HG02884 (cell line): ENCODE results near the gene APBA1.
A peak's percentile ranks its signal among the peaks of the same experiment; 100 is the strongest.

Experiments used
- ATAC-seq: cut with Tn5 transposase; IDR thresholded peaks from one replicate; pipeline ENCODE4 v1.9.1; 2021; ENCODE audit warnings: mild to moderate bottlenecking, moderate library complexity; ENCODE audit not compliant: unreplicated experiment

Gene APBA1

DNA sequence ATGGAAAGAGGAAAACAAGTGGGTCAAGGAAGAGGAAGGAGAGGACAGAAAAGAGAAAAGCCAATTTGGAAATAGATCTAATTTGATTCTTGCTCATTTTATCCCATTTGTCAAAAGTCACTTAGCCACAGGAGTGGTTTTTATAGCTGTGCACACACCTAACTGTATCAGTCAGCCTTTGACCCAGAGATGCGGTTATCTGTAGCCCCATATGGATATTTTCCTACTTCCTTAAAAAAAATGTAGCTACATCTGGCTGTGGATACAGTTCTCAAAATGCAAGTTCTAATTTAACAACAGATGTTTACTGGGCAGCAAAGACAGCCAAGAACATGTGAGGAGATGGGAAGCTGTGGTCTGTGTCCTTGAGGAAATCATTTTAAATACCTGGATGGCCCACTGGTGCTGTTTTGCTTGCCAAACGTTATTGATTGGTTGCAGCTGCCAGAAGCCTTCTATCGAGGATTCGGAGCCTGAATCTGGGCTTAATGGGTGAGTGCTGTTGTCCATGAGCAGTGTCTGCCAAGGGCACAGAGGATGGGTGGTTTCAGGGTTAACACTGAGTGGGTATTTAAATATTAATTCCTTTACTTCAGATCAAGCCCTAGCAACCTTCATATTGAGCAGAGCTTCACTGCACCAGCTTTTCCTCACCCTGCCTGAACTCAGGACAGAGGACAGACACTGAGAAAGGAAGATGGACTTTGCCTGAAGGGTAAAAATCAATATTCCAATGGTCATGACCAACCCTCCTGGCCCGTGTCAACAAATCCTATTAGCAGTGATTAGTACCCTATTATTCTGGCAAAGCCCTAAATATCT is 92.2 kb downstream of the APBA1 start:
- ATAC-seq, result no peak

DNA sequence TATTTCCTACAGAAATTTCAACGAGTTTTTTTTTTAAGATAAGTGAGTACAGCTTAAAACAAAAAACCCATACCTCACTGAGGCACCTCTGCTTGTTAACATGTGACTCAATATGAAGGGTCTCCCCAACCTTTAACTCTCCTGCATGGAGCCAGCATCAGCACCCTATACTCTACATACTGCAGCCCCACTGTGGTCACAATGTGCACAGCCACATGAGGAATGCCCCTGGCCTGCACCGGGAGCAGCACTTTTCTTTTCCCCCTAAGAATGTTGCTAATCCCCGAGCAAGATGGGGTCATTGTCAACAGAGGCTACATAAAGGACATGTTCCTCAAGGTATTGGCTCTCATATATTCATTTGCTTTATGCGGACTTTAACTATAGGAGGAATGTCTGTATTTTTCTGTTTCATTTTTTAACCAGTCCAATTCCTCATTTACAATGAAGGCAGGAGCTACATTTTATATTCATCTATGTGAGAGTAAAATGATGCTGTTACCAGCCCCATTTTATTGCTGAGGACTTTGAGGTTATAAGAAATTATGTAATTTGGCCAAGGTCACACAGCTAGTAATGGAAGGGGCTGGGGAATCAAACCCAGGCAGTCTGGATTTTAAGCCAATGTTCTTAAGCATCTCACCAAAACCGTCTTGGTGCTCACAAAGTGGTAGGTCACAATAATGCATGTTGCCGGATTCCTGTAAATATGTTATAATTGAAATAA is 93.0 kb downstream of the APBA1 start:
- ATAC-seq, result no peak

DNA sequence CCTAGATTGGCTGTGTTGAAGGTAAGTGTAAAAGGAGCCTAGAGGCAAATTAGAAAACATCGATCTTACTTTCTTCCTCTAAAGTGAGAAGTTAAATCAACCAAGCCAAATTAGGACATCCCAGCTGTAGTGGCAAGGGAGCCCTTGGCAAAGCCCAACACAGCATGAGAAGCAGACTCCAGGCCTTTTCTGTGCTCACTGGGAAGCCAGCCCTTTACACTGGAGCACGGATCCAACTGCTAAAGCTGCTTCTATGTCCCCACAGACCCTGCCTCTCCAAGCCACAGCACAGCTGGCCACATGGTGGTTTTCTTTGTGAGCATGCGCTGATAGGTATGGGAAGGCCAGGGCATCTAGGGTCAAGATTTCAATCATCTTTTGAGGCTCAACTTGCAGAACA is 94.1 kb downstream of the APBA1 start:
- no peak for ATAC-seq

DNA sequence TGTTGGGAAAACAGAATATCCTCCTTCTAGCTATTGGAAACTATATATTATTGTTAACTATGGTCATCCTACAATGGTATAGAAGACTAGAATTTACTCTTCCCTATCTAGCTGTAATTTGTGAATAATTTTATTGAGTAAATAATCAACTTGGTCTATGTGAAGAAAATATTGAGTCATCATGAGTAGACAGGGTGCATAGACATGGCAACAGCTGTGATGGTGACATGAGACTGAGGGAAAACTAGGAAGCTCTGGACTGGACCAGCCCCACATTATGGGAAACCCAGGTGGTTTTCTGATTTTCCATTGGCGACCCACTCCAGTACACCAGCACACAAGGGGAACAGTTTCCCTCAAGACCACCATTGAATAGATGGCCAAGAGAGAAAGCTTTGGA is 95.0 kb downstream of the APBA1 start:
- ATAC-seq, result no peak

DNA sequence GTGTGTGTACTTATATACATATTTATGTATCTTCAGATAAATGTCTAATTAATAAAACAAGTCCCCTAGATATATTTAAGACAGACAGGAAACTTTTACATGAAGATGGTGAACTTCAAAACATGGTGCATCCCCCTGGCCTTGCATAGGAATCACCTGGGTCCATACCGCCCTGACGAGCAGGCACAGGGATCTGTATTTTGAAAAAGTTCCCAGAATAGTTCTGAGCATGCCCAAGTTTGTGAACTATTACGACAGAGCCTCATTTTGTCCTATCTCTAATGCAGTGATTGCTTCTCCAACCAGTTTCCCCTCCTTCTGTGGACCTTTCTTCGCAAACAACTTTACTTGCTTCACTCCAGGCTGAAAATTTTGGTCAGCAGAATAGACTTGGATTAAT is 98.1 kb downstream of the APBA1 start:
- no peak for ATAC-seq

DNA sequence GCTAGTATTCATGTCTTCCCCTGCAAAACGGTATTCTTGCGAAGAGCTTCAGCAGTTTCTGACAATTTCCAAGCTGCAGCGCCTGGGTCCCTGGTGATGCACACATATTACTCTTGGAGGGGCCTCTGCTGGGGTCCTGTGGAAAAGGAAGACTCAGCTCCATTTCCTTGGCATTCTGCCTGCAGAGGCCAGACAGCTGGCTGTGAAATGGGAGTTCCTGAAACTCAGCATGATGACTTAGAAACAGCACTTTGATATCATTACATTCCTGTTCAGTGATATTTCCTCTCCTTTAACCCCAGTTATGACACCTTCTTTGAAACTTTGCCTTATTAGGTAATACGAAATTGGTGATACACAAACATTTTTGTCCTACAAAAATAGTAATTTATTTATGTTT is 98.5 kb downstream of the APBA1 start:
- ATAC-seq, result no peak

DNA sequence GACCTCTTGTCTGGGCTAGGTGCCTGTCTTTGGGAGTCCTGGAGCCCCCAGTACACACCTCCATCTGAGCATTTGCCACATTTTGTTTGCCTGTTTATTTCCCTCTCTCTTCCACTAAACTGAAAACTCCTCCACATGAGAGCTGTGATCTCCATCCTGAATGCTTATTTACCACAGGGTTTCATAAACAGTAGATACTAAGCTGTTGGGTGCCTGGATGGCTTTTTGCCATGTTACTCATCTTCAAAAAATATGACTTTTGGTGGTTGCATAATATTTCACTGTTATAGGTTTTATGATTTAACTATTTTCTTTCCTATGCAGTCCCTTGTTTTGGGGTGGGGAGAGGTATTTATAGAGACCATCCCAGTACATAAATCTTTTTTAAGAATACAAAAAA is 99.6 kb downstream of the APBA1 start:
- ATAC-seq, result no peak

DNA sequence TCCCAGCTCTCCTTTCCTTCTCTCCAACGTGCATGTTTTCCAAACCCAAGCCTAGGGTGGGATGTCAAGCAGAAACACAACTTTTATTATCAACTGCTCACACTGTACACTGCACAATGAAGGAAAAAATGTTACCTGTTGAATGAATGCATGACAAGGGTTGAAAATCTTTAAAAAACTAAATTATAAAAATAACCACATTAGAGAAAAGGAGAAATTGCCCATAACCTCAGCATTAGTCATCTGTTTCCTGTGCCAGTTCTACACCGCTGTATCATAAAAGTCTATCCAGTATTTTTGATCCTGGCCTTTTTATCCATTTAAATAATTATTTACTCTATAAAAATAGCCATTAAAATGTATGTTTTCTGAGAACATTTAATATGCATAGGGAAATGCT is 101.1 kb downstream of the APBA1 start:
- no peak for ATAC-seq

DNA sequence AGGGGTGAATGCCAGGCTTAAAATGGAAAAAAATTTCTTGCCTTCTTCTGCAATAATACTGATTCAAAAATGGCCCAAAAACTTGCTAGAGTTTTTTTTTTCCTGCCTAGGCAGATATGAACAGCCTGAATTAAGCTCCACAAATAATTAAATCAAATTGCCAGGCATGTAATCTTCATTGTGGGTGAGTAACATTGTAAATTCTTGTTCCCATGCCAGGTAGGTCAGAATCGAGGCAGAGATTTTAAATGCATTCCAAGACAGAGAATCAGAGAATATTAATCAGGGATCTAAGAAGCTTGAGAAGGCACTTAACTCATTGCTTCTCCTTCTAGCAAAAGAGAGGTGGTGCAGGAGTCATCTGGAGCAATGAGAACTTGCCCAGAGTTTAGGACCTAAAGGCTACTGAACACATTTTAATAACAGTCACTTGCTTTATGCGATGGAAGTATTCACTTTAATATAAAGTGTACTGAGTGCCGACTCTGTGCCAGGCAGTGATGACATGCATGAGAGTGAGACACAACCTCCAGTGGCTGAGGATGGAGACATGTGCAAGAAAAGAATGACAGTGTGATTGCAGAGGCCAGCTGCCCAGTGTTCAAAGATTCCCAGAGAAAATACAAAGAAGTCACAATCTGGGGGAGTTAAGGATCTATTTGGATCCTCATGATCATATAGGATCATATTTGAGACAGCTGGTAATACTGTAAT is 102.3 kb downstream of the APBA1 start:
- ATAC-seq, result no peak

DNA sequence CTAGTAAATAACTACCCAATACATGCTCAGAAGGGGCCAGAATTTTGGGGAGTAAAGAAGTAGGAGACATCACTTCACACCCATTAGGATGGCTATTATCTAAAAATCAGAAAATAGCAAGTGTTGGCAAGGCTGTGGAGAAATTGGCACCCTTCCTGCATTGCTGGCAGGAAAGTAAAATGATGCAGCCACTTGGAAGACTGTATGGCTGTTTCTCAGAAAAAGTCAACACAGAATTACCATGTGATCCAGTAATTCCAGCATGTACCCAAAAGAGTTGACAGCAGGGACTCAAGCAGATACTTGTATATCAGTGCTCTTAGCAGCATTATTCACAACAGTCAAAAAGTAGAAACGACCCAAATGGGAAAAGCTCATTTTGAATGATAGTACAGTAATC is 107.6 kb downstream of the APBA1 start:
- ATAC-seq, result no peak

DNA sequence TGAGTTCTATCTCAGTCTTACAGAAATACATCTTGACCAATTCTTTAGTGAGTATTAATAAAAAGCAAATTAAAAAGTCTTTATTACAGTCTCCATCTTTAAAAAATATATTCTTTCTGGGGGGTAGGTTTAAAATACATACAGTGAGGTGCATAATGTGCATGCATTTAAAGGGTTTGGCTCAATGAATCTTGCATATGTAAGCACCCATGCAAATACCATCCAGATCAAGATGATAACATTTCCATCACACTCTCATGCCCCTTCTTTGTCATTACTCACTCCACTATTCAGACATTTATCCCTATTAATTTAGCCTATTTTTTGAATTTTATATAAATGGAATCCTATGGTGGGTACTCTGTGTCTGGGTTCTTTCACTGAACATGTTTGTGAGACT is 113.0 kb downstream of the APBA1 start:
- ATAC-seq, result no peak

DNA sequence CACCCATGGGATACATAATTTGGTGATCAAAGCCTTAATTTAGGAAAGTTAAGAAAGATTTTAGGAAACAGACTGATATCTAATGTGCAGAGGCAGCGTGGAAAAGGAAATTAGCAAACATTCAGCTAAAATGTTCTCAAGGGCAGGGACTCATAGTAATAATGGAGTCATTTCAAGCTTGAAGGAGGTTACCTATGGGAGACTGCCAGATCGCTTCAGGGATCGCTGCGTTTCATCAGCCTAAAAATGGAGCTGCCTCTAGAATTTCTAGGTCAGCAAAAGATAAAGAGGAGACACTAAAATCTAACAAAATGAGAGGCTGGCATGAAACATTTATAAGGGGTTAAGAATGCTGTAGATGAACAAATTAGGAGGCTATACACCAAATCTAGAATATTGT is 115.5 kb downstream of the APBA1 start:
- ATAC-seq, result no peak

DNA sequence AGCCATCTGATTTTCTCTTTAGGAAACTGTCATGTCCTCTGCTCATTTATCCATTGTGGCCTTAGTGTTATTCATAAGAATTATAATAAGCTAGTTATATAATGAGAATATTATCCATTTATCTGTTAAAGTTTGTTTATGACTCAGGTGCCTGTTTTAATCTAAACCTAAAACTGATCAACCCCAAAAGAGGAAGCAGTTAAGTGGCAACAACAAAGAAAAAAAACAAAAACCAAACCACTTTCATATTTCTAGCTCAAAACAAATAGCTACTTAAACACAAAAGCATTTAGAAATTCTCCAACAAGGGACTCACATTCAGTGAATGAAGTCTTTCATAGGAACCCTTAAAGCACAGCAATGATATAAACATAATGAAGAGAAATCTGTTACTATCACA is 116.4 kb downstream of the APBA1 start:
- ATAC-seq, result no peak

DNA sequence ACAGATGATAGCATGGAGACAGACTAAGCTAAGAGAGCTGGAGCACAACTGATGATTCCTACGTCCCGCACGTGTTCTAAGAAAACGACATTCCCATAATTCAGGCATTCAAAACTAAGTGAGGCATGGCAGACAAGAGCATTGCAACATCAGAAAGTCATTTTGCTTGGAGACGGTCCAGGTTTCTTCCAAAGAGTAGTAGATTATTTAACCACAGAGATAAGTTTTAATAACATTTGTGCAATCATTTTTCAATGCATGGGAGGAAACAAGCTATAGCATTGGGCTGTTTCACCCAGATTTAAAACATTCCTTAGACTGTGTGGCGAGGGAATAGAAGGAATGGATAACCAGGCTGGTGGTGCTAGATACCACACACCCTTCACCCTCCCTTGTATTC is 117.2 kb downstream of the APBA1 start:
- ATAC-seq, result no peak

DNA sequence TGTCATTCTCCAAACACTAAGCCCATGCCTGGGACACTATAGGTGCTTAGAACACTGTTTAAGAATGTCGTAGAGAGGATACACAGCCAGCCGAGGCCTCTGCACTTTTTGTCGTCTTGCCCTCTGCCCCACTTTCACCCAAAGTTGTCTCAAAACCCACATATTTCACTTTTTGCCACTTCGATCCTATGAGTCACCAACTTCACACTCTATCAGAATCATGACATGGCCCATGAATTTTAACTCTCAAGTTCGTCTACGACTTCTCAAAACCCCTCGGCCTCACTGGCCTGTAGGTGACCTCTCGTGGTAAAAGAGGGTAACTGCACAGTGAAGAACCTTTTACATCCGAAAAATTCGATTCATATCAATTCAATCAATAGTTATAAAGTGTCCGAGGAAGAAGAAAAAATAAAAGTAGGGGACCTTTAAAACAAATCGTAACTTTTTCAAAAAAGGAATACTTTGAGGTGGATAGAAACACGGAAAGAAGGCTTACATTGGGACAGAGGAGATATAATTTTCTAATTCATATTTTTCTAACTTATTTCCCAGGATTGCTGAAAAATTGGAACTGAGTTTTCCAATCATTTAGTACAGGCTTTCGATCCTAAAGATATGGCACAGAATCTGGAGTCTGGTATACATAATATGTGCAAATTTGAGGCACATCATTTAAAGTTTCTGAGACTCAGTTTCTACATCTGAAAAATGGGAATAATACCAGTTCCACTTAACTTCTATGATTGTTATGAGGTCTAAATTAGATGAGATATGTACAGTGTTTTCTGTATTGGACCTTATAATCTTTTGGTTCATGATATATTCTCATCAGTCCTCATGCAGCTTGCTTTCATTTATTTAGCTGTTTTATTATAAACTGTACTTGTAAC is 122.6 kb downstream of the APBA1 start:
- ATAC-seq, result peak; percentile 66

DNA sequence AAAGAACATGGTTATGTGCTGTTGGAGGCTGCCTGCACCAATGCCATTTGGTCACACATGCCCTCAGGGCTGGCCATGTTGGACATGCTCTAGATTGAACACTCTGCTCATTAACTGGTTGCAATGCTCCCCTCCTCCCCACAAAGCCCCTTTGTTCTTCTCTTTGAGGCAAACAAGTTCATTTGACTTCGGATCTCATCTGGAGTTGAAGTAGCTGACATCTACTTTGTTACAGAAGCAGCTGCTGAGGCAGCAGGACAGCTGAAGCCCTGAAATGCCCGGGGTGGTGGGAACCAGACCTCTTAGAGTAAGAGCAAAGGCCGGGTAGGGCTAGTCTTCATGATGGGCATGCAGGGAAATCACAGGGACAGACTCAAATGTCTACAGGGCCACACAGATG is 123.5 kb downstream of the APBA1 start:
- no peak for ATAC-seq

DNA sequence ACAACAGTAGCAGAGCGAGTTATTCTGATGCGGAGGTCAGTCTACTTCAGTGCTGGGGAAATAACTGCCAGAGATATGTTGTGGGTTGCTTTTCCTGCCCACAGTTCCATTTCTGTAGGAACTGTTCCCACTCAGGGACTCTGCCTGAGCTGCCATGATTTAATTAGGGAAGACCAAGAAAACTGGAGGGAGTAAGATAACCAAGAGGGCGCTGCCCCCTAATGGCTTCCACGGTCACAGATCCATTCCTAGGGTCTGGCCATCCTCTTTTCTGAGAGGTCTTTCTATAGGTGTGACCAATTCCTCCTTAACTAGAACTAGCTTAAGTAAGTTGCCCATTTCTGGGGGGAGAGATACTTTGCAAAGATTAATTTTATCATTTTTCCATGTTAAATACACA is 125.9 kb downstream of the APBA1 start:
- no peak for ATAC-seq

DNA sequence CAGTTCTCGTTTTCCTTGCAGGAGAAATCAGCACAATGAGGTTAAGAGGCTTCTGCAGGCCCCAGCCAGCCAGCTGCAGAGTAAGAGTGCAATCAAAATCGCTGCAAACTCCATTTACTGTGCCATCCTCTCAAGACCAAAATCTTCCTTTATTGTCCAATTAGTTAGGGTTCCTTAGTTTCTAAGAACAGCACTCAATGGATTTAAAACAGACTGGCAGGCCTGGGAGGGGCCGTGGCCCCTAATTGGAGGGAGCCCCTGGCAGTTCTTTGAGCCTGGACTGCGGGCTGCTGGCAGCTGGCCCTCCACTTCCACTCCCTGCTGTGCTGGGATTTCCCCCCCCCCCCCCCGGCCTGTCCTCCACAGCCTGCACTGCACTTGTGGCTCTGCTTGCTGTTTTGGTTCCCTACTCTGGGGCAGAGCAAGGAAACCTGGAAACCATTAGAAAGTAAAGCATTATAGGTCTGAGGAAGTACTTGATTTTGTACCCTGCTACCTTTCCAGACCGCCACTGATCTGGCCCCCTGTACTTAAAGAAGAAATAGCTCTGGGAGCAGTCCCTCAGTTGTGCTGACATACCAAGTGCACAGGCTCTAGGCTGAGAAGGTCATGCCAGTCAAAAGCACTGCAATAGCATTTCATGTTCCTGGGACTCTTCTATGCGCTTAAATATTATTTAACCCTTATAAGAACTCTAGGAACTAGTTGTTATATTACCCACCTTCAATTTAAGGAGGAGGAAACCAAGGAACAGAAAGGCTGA is 129.0 kb downstream of the APBA1 start:
- ATAC-seq, result no peak

DNA sequence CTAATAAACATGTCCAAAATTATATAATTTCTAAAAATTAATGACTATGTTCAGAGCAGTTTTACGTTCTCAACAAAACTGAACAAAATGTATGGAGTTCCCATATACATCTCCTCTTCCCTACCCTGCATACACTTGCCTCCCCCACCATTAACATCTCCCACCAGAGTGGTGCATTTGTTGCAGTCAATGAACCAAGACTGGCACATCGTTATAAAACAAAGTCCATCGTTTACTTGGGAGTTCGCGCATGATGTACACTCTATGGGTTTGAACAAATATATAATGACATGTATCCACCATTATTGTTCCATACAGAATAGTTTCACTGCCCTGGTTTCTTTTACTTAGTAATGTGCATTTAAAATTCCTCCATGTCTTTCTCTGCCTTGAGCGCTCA is 130.1 kb downstream of the APBA1 start:
- ATAC-seq, result no peak

DNA sequence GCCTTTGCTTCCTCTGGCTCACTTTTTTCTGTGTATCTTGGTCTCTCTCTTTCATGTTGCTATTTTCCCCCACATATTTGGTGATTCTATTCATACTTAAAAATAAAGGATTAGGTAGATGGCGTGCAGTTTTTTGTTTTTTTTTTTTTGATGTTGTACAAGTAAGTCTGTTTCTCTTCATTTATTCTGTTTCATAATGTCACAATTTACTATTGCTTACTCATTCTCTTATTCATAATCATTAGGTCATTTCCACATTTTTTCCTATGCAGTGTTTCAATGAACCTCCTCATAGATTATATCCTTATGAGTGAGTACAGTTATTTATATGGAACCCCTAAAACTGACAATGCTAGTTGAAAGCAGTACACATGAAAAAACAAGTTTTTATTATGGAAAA is 136.3 kb downstream of the APBA1 start:
- no peak for ATAC-seq
